GM23338 (cell line): Measurements from ENCODE around the gene ADAMTSL5.

ENCODE experiments used
- CREB1 ChIP-seq: fragments of 250-450 bp; sonication (Bioruptor Pico); IDR thresholded peaks from 2 replicates; pipeline ENCODE4 v1.5.0; 2020; ENCODE audit warnings: low read depth, mild to moderate bottlenecking, moderate library complexity
- CTCF ChIP-seq, 2 experiments: fragments of 200-600 bp in 1 of 2; sonication (generic) in 1 of 2; conservative IDR thresholded peaks; 2 replicates each; pipeline versions ENCODE4 v1.5.1 to v1.6.1; 2016 to 2017; ENCODE audit warnings: antibody characterized with exemption in 2 of 2, low read depth in 2 of 2, mild to moderate bottlenecking in 2 of 2, moderate library complexity in 1 of 2
- EZH2 ChIP-seq: fragments of 200-600 bp; sonication (generic); IDR thresholded peaks from one replicate; pipeline ENCODE4 v1.8.0; 2017; ENCODE audit warnings: antibody characterized with exemption, mild to moderate bottlenecking, low read depth; ENCODE audit not compliant: unreplicated experiment
- EZH2phosphoT487 ChIP-seq: fragments of 200-600 bp; sonication (generic); IDR thresholded peaks from one replicate; pipeline ENCODE4 v1.8.1; 2018; ENCODE audit warnings: antibody characterized with exemption; ENCODE audit not compliant: unreplicated experiment
- NANOG ChIP-seq: IDR thresholded peaks from 2 replicates; pipeline ENCODE4 v1.6.1; 2016; ENCODE audit warnings: antibody characterized with exemption, borderline replicate concordance
- POLR2AphosphoS5 ChIP-seq: IDR thresholded peaks from 2 replicates; pipeline ENCODE4 v1.6.1; 2016; ENCODE audit warnings: antibody characterized with exemption, low read depth
- STAT1 ChIP-seq: IDR thresholded peaks from one replicate; pipeline ENCODE4 v1.6.1; 2016; ENCODE audit warnings: antibody characterized with exemption; ENCODE audit not compliant: unreplicated experiment
- TF ChIP-seq, protein P1 (sequence below): IDR thresholded peaks from 2 replicates; pipeline ENCODE4 v1.6.1; 2016; ENCODE audit warnings: antibody characterized with exemption
- TF ChIP-seq, protein P2 (sequence below): IDR thresholded peaks from one replicate; pipeline ENCODE4 v1.6.1; 2018; ENCODE audit warnings: antibody characterized with exemption; ENCODE audit not compliant: unreplicated experiment

- no peak for TF ChIP-seq CTCF (conservative IDR thresholded peaks at IDR 0.05; ENCODE audit: low read depth in 2 of 2)
- no peak; the same call in 1 of the 2 replicates for TF ChIP-seq POLR2AphosphoS5
- TF ChIP-seq EZH2: no peak
- no peak for TF ChIP-seq EZH2phosphoT487
- no peak for TF ChIP-seq NANOG
- TF ChIP-seq, protein P1, sequence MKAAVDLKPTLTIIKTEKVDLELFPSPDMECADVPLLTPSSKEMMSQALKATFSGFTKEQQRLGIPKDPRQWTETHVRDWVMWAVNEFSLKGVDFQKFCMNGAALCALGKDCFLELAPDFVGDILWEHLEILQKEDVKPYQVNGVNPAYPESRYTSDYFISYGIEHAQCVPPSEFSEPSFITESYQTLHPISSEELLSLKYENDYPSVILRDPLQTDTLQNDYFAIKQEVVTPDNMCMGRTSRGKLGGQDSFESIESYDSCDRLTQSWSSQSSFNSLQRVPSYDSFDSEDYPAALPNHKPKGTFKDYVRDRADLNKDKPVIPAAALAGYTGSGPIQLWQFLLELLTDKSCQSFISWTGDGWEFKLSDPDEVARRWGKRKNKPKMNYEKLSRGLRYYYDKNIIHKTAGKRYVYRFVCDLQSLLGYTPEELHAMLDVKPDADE: no peak
- TF ChIP-seq, protein P2, sequence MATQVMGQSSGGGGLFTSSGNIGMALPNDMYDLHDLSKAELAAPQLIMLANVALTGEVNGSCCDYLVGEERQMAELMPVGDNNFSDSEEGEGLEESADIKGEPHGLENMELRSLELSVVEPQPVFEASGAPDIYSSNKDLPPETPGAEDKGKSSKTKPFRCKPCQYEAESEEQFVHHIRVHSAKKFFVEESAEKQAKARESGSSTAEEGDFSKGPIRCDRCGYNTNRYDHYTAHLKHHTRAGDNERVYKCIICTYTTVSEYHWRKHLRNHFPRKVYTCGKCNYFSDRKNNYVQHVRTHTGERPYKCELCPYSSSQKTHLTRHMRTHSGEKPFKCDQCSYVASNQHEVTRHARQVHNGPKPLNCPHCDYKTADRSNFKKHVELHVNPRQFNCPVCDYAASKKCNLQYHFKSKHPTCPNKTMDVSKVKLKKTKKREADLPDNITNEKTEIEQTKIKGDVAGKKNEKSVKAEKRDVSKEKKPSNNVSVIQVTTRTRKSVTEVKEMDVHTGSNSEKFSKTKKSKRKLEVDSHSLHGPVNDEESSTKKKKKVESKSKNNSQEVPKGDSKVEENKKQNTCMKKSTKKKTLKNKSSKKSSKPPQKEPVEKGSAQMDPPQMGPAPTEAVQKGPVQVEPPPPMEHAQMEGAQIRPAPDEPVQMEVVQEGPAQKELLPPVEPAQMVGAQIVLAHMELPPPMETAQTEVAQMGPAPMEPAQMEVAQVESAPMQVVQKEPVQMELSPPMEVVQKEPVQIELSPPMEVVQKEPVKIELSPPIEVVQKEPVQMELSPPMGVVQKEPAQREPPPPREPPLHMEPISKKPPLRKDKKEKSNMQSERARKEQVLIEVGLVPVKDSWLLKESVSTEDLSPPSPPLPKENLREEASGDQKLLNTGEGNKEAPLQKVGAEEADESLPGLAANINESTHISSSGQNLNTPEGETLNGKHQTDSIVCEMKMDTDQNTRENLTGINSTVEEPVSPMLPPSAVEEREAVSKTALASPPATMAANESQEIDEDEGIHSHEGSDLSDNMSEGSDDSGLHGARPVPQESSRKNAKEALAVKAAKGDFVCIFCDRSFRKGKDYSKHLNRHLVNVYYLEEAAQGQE: no peak
- TF ChIP-seq STAT1: no peak
- no peak for TF ChIP-seq CREB1 (CRISPR knock-in tag)
Measured at GRCh38 chr19:1467215-1467489, 45.7 kb downstream of the ADAMTSL5 start.
